HepG2 (cell line): ENCODE measurements around the gene MYO10.

Experiments
- FIP1L1 ChIP-seq: fragments of 200-400 bp; formaldehyde crosslinking; IDR thresholded peaks from 2 replicates; pipeline ENCODE4 v1.6.1; 2018; ENCODE audit warnings: low read depth, mild to moderate bottlenecking, low read length, moderate library complexity, borderline replicate concordance; ENCODE audit not compliant: insufficient read depth
- HBP1 ChIP-seq: IDR thresholded peaks from 2 replicates; pipeline ENCODE4 v1.6.1; 2016; ENCODE audit warnings: low read depth, control low read depth
- ZBTB33 ChIP-seq: sonication (generic); formaldehyde crosslinking; IDR thresholded peaks from 2 replicates; pipeline ENCODE4 v1.4.0; 2020; ENCODE audit warnings: missing genetic modification reagents
- ZNF317 ChIP-seq: sonication (generic); formaldehyde crosslinking; IDR thresholded peaks from 2 replicates; pipeline ENCODE4 v1.5.0; 2020; ENCODE audit warnings: mild to moderate bottlenecking, missing genetic modification reagents

GRCh38 chr5:16791036-16791705, 144.9 kb downstream of the MYO10 start:
- TF ChIP-seq ZNF317 = no peak
- no peak for TF ChIP-seq FIP1L1
- TF ChIP-seq HBP1 = no peak
- TF ChIP-seq ZBTB33 (CRISPR knock-in tag) = no peak
